Subcutaneous adipose tissue (tissue), 4 donors: ENCODE results near the gene RENBP. TPM values are rescaled to one million over a fixed set of nuclear protein-coding genes. Genes with fewer than 3 reads are reported as not detected.

Experiments used
- total RNA-seq, 4 donors: library from RNA; depleted of rRNA; stranded (reverse); fragments of >200 nt; gene quantifications; one replicate each; pipeline ENCODE4 v1.1.0, GENCODE V29; 2016
- TF ChIP-seq, protein P1 (sequence below): fragments of 450-650 bp; IDR thresholded peaks from one replicate; pipeline ENCODE4 v1.5.1; 2016; ENCODE audit warnings: low read depth, mild to moderate bottlenecking, control low read depth, antibody characterized with exemption, moderate library complexity

The RENBP gene
- total RNA-seq, 4 donors from 2014 or later = 14.0 to 43.4 (median 29.5) TPM

DNA sequence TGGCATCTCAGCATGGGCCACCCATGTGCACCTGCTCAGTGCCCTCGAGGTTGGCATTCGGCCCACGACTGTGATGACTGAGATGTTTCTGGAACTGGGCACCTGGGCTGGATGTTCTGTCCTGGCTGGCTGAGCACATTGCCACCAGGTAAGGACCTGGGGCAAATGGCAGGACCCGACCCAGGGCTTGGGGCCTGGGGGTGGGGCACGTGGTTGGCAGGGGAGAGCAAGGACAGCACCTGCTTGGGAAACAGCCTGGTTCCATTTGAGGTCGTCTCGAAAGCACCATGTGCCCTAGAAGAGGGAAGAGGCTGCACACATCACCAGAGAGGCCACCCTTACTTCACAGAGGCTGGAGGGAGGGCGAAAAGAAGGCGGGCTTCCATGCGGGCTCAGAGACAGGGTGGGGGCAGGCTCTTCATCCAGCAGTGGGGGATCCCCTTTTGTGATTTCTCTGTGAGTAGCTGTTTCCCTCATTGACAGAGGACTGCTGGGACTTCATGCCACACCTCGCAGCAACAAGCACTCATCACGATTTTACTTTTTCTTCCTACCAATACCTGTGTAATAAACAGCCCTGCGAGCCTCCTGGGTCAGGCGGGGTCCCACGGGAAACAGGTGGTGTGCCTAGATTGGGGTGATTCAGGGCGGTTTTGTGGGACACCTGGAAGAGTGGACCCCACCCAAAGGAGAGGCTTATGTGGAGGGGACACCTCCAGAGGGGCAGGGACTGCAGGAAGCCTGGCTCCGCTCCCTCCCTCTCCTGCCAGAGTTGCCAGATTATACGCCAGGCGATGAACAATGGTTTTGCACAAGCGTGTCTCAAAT lies 40.1 kb upstream of the RENBP start:
- TF ChIP-seq, protein P1, sequence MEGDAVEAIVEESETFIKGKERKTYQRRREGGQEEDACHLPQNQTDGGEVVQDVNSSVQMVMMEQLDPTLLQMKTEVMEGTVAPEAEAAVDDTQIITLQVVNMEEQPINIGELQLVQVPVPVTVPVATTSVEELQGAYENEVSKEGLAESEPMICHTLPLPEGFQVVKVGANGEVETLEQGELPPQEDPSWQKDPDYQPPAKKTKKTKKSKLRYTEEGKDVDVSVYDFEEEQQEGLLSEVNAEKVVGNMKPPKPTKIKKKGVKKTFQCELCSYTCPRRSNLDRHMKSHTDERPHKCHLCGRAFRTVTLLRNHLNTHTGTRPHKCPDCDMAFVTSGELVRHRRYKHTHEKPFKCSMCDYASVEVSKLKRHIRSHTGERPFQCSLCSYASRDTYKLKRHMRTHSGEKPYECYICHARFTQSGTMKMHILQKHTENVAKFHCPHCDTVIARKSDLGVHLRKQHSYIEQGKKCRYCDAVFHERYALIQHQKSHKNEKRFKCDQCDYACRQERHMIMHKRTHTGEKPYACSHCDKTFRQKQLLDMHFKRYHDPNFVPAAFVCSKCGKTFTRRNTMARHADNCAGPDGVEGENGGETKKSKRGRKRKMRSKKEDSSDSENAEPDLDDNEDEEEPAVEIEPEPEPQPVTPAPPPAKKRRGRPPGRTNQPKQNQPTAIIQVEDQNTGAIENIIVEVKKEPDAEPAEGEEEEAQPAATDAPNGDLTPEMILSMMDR = no peak

DNA sequence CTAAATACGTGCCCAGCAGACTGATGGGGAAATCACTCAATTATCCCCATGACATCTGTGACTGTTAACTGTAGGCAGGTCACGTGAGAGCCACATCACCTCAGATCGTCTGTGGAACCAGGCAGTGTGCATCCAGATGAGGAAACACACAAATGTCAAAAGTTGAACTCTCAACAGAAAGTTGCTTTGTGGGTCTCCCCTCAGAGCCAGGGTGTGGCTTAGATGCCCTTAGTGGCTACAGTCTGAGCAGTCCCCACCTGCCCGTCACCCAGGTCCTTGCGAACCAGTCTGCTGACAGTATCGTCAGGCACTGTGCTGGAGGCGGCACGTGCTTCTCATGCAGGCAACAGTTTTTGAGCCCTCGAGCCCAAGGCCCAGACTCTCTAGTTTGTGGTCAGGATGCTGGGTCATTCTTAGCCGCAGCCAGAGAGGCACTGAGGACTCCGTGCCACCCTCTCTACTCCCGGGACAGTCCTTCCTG lies 38.9 kb upstream of the RENBP start:
- TF ChIP-seq, protein P1 = no peak

DNA sequence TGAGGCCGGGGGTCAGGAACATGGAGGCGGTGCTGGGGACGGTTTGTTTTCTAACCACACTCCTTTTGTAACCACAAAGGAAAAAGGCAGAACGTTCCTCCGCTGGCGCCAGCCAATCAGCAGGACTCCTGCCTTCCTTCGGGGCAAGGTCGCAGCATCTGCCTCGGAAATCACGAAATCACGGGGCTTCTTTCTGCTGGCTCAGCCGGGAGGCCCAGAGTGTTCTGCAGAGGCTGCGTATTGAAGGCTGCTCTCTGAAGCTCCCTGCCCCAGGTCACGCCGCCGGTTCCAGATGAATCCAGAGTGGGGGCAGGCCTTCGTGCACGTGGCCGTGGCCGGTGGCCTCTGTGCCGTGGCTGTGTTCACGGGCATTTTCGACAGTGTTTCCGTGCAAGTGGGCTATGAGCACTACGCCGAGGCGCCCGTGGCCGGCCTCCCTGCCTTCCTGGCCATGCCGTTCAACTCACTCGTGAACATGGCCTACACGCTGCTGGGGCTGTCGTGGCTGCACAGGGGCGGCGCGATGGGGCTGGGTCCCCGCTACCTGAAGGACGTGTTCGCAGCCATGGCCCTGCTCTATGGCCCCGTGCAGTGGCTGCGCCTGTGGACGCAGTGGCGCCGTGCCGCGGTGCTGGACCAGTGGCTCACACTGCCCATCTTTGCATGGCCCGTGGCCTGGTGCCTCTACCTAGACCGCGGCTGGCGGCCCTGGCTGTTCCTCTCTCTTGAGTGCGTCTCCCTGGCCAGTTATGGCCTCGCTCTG lies 37.5 kb upstream of the RENBP start:
- TF ChIP-seq, protein P1 = no peak

DNA sequence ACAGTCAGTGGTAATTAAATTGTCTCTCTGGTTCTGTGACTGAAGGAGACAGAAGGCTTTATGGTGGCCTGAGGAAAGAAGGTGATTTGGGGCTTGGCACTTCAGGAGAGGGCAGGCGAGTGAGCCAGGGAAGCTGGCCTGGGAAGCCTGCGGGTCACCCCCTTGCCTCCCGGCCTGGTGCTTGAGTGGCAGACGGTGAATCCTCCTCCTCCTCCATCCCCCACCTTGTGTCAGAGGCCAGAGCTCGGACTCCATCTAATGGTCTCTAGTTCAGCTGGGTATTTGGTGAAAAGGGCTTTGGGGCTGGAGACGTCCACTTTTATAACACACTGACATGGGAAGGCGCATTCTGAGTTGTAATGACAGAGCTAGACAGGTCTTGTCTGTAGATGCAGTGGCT lies 36.8 kb upstream of the RENBP start:
- TF ChIP-seq, protein P1 = no peak

DNA sequence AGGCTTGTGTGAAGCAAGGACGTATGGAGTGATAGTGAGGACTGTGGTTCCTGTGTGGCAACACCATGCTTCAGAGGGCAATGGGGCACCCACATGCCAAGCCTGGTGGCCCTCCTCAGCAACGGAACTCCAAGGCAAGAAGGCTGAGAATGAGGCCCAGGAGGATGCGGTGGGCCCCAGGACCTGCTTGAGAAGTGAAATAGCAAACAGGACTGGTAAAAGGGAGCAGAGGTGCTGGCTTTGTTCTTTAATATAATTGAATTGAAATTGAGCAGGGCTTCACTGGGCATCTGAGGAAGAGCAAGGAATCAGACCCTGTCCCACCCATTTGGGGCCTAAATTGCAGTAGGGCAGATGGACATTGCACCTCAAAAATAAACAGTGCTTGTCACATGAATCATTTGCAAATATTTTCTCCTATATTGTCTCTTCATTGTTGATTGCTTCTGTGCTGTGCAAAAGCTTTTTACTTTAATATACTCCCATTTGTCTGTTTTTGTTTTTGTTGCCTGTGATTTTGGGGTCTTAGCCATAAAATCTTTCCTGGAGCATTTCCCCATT lies 30.4 kb upstream of the RENBP start:
- TF ChIP-seq, protein P1 = no peak

DNA sequence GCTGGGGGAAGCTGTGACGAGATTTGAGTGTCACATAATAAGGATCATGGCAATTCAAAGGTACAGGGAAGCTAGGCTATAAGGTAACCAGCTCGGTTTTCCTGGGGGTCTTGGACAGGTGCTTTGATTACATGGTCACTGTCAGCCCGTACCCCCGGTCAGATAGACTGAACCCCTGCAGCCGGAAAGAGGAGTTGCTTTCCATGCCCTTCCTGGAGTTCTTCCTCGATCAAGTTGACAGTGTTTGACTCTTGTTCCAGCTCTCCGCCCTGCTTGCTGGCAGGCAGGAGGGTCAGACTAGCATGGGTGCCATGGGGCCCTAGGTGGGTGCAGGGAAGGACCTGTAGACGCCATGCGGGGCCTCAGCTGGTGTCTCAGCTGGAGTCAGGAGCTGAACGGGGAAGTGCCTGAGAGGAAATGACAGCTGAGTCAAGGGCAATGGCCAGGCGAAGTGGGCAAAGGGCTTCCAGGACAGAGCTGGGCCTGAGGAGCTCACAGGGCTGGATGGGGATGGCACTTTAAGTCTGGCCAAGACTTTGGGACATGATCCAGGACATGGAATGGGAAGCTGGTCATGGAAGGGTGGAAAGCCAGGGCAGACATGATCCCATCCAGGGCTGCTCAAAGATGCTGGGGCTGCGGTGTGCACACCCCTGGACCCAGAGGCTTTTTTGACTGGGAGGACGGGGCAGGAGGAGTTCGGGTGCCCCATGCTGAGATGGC lies 29.7 kb upstream of the RENBP start:
- TF ChIP-seq, protein P1 = no peak
